Caco-2 (cell line): ENCODE measurements around the gene PTDSS2. TPM values are rescaled to one million over a fixed set of nuclear protein-coding genes. Genes with fewer than 3 reads are reported as not detected.

Source experiments
- BruUV-seq: library from RNA; stranded (reverse); fragments of 400-500 nt; replicated peaks from 2 replicates; lab custom pipeline; 2021; lab: Mats Ljungman, UMichigan
- CTCF ChIA-PET: fragments of 300-600 bp; sonication (Branson Sonifier 250); formaldehyde crosslinking; loops from one replicate; lab custom pipeline; 2022; ENCODE audit warnings: antibody characterized with exemption; lab: Charles Lee
- POLR2A ChIA-PET: fragments of 300-600 bp; sonication (Branson Sonifier 250); formaldehyde crosslinking; loops from one replicate; lab custom pipeline; 2022; ENCODE audit warnings: antibody characterized with exemption; lab: Charles Lee
- DNase-seq, 2 experiments: peaks; one replicate each; pipeline versions ENCODE4 v3.0.0 to v3.0.0-alpha.2; 2020 to 2022
- H3K27me3 ChIP-seq: replicated peaks from 2 replicates; pipeline ENCODE4 v1.6.0; 2011; ENCODE audit warnings: low read length; ENCODE audit not compliant: control insufficient read depth, insufficient read depth
- H3K36me3 ChIP-seq: 2 replicates; pipeline ENCODE4 v1.5.1; 2011; ENCODE audit warnings: low read length; ENCODE audit not compliant: control insufficient read depth, insufficient read depth
- H3K4me1 ChIP-seq: fragments of 250-450 bp; sonication (Bioruptor Pico); 2 replicates; pipeline ENCODE4 v1.5.1; 2020; ENCODE audit warnings: mild to moderate bottlenecking
- H3K4me3 ChIP-seq: 2 replicates; pipeline ENCODE4 v1.5.1; 2011; ENCODE audit warnings: low read depth, mild to moderate bottlenecking, control low read depth, low read length
- H3K9me3 ChIP-seq: fragments of 250-450 bp; sonication (Bioruptor Pico); 2 replicates; pipeline ENCODE4 v1.5.1; 2020; ENCODE audit warnings: mild to moderate bottlenecking, moderate library complexity
- H3K27ac Mint-ChIP-seq: one replicate; pipeline ENCODE4 v1.8.0; 2022; ENCODE audit warnings: mixed read lengths; ENCODE audit not compliant: unreplicated experiment
- H3K27me3 Mint-ChIP-seq: one replicate; pipeline ENCODE4 v1.8.0; 2022; ENCODE audit warnings: mixed read lengths; ENCODE audit not compliant: insufficient read depth, unreplicated experiment
- H3K36me3 Mint-ChIP-seq: one replicate; pipeline ENCODE4 v1.8.0; 2022; ENCODE audit warnings: mild to moderate bottlenecking, mixed read lengths; ENCODE audit not compliant: insufficient read depth, unreplicated experiment
- H3K4me1 Mint-ChIP-seq: one replicate; pipeline ENCODE4 v1.8.0; 2022; ENCODE audit warnings: low read depth, mixed read lengths; ENCODE audit not compliant: unreplicated experiment
- H3K4me3 Mint-ChIP-seq: one replicate; pipeline ENCODE4 v1.8.0; 2022; ENCODE audit warnings: mild to moderate bottlenecking, moderate library complexity, mixed read lengths; ENCODE audit not compliant: unreplicated experiment
- H3K9me3 Mint-ChIP-seq: one replicate; pipeline ENCODE4 v1.8.0; 2022; ENCODE audit warnings: mixed read lengths; ENCODE audit not compliant: unreplicated experiment
- intact Hi-C: fragments of 100-400 bp; cut with micrococcal nuclease; formaldehyde crosslinking; loops from one replicate; pipeline ENCODE4 v1.10.0; 2022; ENCODE audit not compliant: unreplicated experiment
- total RNA-seq: library from RNA; stranded (reverse); gene quantifications from 2 replicates; pipeline ENCODE4 v1.2.3, GENCODE V29; 2022
- TF ChIP-seq, protein P1 (sequence below), 2 experiments: fragments of 200-600 bp in 1 of 2; IDR thresholded peaks; 1 replicate in 1 of 2; 2 replicates in 1 of 2; pipeline versions ENCODE4 v1.5.1 to v1.8.0; 2011 to 2022; ENCODE audit warnings: antibody characterized with exemption in 1 of 2, control low read depth in 1 of 2, inconsistent platforms in 1 of 2, low read depth in 1 of 2, low read length in 1 of 2, mild to moderate bottlenecking in 1 of 2, moderate library complexity in 1 of 2; ENCODE audit not compliant: insufficient read depth in 1 of 2, severe bottlenecking in 1 of 2, unreplicated experiment in 1 of 2

PTDSS2 gene
- total RNA-seq, 1 experiment from 2014 or later: 44.3 TPM

DNA sequence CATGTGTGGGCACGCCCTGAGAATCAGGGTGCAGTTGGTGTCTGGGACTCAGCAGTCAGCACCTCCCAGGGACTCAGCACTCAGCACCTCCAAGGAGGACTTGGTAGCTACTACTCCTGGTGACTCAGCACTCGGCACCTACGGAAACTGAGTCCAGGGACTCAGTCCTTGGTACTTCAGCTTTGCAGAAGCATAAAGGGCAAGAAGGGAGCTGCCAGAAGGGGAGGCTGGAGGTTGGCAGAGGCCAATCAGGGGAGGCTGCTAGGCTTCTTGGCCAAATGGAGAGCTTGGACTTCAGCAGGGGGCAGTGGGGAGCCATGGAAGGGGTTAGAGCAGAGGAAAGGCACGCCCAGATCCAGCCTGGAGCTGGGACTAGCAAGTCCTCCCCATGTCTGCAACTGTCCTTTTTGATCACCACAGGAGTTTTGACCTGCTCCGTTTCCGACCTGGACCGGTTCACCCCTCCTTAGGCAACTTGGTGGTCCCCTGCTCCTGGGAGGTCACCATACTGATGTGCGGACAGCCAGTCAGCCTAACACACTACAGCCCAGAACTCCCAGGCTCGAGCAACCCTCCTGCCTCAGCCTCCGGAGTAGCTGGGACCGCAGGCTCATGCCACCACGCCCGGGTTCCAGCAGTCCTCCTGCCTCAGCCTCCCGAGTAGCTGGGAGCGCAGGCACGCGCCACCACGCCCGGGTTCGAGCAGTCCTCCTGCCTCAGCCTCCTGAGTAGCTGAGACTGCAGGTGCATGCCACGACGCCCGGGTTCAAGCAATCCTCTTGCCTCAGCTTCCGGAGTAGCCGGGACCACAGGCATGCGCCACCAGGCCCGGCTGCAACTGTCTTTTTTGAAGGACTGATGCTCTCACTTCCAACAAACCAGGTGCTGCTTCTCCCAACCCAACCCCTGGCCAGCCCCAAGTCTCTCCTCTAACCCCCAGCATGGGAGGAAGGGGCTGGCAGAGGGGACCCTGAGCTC, 9.7 kb upstream of the PTDSS2 start:
- Mint-ChIP-seq H3K4me3 (peak overlapping the region; percentile 67), H3K9me3 (no peaks in the 10 kb centered on the region), H3K4me1 (peaks cover 12% of the 10 kb centered on the region), H3K27ac (no peak overlapping the region), H3K27me3 (no peaks in the 10 kb centered on the region), H3K36me3 (peaks cover 14% of the 10 kb centered on the region)
- TSS peak; percentile 39 for BruUV-seq
- ChIA-PET CTCF (interaction anchor here (0.7 to 2.4 kb wide), 2 partner anchors 8 to 24 kb away, joined by 3 to 6 read pairs; no protein-coding TSS in a partner anchor), POLR2A (no interaction called here)
- H3K27me3 ChIP-seq: no peaks in the 10 kb centered on the region
- TF ChIP-seq, protein P1, sequence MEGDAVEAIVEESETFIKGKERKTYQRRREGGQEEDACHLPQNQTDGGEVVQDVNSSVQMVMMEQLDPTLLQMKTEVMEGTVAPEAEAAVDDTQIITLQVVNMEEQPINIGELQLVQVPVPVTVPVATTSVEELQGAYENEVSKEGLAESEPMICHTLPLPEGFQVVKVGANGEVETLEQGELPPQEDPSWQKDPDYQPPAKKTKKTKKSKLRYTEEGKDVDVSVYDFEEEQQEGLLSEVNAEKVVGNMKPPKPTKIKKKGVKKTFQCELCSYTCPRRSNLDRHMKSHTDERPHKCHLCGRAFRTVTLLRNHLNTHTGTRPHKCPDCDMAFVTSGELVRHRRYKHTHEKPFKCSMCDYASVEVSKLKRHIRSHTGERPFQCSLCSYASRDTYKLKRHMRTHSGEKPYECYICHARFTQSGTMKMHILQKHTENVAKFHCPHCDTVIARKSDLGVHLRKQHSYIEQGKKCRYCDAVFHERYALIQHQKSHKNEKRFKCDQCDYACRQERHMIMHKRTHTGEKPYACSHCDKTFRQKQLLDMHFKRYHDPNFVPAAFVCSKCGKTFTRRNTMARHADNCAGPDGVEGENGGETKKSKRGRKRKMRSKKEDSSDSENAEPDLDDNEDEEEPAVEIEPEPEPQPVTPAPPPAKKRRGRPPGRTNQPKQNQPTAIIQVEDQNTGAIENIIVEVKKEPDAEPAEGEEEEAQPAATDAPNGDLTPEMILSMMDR (IDR thresholded peaks at IDR 0.05; ENCODE audit: insufficient read depth in 1 of 2, low read depth in 1 of 2, low read length in 1 of 2, severe bottlenecking in 1 of 2, unreplicated experiment in 1 of 2): peak in 1 of 2 experiments; percentile 5
- peaks cover 4% of the 10 kb centered on the region for H3K36me3 ChIP-seq
- H3K4me1 ChIP-seq: peaks cover 18% of the 10 kb centered on the region
- H3K9me3 ChIP-seq: peaks cover 11% of the 10 kb centered on the region
- H3K4me3 ChIP-seq: peak overlapping the region; percentile 74
- DNase-seq: no peak
- intact Hi-C loops: loop anchor here (10.0 kb wide), 2 partner anchors 46 to 76 kb away; partner anchors contain the start of genes B4GALNT4 and PKP3

GRCh38 chr11:441043-441417, 9.0 kb upstream of the PTDSS2 start:
- H3K9me3 Mint-ChIP-seq: no peaks in the 10 kb centered on the region
- H3K36me3 ChIP-seq: peaks cover 4% of the 10 kb centered on the region
- H3K4me3 ChIP-seq: peak overlapping the region; percentile 74
- peaks cover 24% of the 10 kb centered on the region for H3K4me1 ChIP-seq
- TF ChIP-seq, protein P1 (IDR thresholded peaks at IDR 0.05; ENCODE audit: insufficient read depth in 1 of 2, low read depth in 1 of 2, low read length in 1 of 2, severe bottlenecking in 1 of 2, unreplicated experiment in 1 of 2): no peak
- H3K9me3 ChIP-seq: peaks cover 11% of the 10 kb centered on the region
- ChIA-PET CTCF (interaction anchor here (0.7 to 2.4 kb wide), 3 partner anchors 24 to 191 kb away, joined by 3 to 6 read pairs (median 3); no protein-coding TSS in a partner anchor), POLR2A (no interaction called here)
- H3K27ac Mint-ChIP-seq: no peak overlapping the region
- no TSS peak for BruUV-seq
- no peaks in the 10 kb centered on the region for H3K27me3 Mint-ChIP-seq
- no peaks in the 10 kb centered on the region for H3K27me3 ChIP-seq
- H3K4me3 Mint-ChIP-seq: peak overlapping the region; percentile 67
- intact Hi-C loops: loop anchor here (10.0 kb wide), 2 partner anchors 46 to 76 kb away; partner anchors contain the start of genes B4GALNT4 and PKP3
- peaks cover 19% of the 10 kb centered on the region for H3K4me1 Mint-ChIP-seq
- peaks cover 14% of the 10 kb centered on the region for H3K36me3 Mint-ChIP-seq
- no peak for DNase-seq
